ENCODE measurements around the gene SAP30L. TPM values are rescaled to one million over a fixed set of nuclear protein-coding genes. Genes with fewer than 3 reads are reported as not detected.

SAP30L gene
- polyA plus RNA-seq, 1 donor (not counting 4 experiments of a cell fraction or from before 2014, with no cell fraction given): 42.1 TPM

DNA sequence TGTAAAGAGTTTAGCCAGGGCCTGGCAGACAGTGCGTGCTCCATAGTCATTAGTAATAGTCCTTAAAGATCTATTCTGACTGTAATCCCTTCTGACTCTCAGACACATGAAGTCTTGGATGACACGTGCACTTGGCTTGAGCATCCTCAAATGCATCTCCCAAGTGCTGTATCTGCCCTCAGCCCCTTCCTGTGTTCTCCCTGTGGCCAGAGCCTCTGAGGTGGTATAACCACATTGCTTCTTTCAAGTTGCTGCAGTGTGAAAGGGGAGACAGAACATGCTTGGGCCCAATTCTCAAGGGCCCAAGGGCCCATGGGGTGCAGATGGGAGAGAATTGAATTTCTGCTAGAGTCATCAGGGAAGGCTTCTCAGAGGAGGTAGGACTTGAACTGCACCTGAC, 62.3 kb downstream of the SAP30L start:
- Histone ChIP-seq H3K4me2 (ENCODE audit: control insufficient read depth, extremely low read depth, insufficient read depth, low read depth, low read length) (no peak overlapping the region), H2AFZ (ENCODE audit: control insufficient read depth, low read length) (no peak overlapping the region), H3K27ac (ENCODE audit: control insufficient read depth, insufficient read depth, low read length) (no peak overlapping the region), H3K27me3 (ENCODE audit: control insufficient read depth, extremely low read depth, insufficient read depth, low read length) (no peaks in the 10 kb centered on the region), H3K9me3 (ENCODE audit: control insufficient read depth, low read depth, low read length) (no peaks in the 10 kb centered on the region), H3K79me2 (ENCODE audit: control insufficient read depth, insufficient read depth, low read length) (no peaks in the 10 kb centered on the region), H3K9me1 (ENCODE audit: control insufficient read depth, extremely low read depth, insufficient read depth, low read length) (no peaks in the 10 kb centered on the region), H4K20me1 (ENCODE audit: control insufficient read depth, extremely low read depth, insufficient read depth, low read length) (no peaks in the 10 kb centered on the region), H3K4me3 (ENCODE audit: control insufficient read depth in 2 of 3, extremely low read depth in 1 of 3, insufficient read depth in 2 of 3, low read depth in 1 of 3, low read length in 3 of 3) (no peak overlapping the region), H3K9ac (ENCODE audit: control insufficient read depth, extremely low read depth, insufficient read depth, low read length) (no peak overlapping the region), H3K36me3 (ENCODE audit: control insufficient read depth in 2 of 2, extremely low read depth in 1 of 2, insufficient read depth in 2 of 2, low read length in 2 of 2) (no peaks in the 10 kb centered on the region), H3K4me1 (ENCODE audit: control insufficient read depth, extremely low read depth, insufficient read depth, low read length) (no peaks in the 10 kb centered on the region)
- dilution Hi-C loops (cut with MboI; ENCODE audit: extremely low pct_ligation_motif_present, low sequenced_read_pairs): no loop called here
- no peak for TF ChIP-seq EZH2 (IDR thresholded peaks at IDR 0.05; ENCODE audit: low read length)
- TF ChIP-seq, protein P1, sequence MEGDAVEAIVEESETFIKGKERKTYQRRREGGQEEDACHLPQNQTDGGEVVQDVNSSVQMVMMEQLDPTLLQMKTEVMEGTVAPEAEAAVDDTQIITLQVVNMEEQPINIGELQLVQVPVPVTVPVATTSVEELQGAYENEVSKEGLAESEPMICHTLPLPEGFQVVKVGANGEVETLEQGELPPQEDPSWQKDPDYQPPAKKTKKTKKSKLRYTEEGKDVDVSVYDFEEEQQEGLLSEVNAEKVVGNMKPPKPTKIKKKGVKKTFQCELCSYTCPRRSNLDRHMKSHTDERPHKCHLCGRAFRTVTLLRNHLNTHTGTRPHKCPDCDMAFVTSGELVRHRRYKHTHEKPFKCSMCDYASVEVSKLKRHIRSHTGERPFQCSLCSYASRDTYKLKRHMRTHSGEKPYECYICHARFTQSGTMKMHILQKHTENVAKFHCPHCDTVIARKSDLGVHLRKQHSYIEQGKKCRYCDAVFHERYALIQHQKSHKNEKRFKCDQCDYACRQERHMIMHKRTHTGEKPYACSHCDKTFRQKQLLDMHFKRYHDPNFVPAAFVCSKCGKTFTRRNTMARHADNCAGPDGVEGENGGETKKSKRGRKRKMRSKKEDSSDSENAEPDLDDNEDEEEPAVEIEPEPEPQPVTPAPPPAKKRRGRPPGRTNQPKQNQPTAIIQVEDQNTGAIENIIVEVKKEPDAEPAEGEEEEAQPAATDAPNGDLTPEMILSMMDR (optimal IDR thresholded peaks at IDR 0.05 in 1 of 3, IDR thresholded peaks at IDR 0.05 in 1 of 3, conservative IDR thresholded peaks at IDR 0.05 in 1 of 3; ENCODE audit: extremely low read depth in 1 of 3, insufficient read depth in 2 of 3, low read length in 3 of 3): no peak
- no peak for DNase-seq (ENCODE audit: low read depth, low spot score)
- FAIRE-seq: no peak

- no peak for FAIRE-seq
- H3K9ac ChIP-seq (ENCODE audit: control insufficient read depth, extremely low read depth, insufficient read depth, low read length): no peak overlapping the region
- H4K20me1 ChIP-seq (ENCODE audit: control insufficient read depth, extremely low read depth, insufficient read depth, low read length): no peaks in the 10 kb centered on the region
- no peaks in the 10 kb centered on the region for H3K79me2 ChIP-seq (ENCODE audit: control insufficient read depth, insufficient read depth, low read length)
- no peak for DNase-seq (ENCODE audit: low read depth, low spot score)
- TF ChIP-seq, protein P1 (optimal IDR thresholded peaks at IDR 0.05 in 1 of 3, IDR thresholded peaks at IDR 0.05 in 1 of 3, conservative IDR thresholded peaks at IDR 0.05 in 1 of 3; ENCODE audit: extremely low read depth in 1 of 3, insufficient read depth in 2 of 3, low read length in 3 of 3): no peak
- no peak for TF ChIP-seq EZH2 (IDR thresholded peaks at IDR 0.05; ENCODE audit: low read length)
- no peaks in the 10 kb centered on the region for H3K4me1 ChIP-seq (ENCODE audit: control insufficient read depth, extremely low read depth, insufficient read depth, low read length)
- dilution Hi-C loops (cut with MboI; ENCODE audit: extremely low pct_ligation_motif_present, low sequenced_read_pairs): no loop called here
- no peaks in the 10 kb centered on the region for H3K9me1 ChIP-seq (ENCODE audit: control insufficient read depth, extremely low read depth, insufficient read depth, low read length)
- no peak overlapping the region for H3K4me3 ChIP-seq (ENCODE audit: control insufficient read depth in 2 of 3, extremely low read depth in 1 of 3, insufficient read depth in 2 of 3, low read depth in 1 of 3, low read length in 3 of 3)
- no peaks in the 10 kb centered on the region for H3K36me3 ChIP-seq (ENCODE audit: control insufficient read depth in 2 of 2, extremely low read depth in 1 of 2, insufficient read depth in 2 of 2, low read length in 2 of 2)
- no peak overlapping the region for H3K4me2 ChIP-seq (ENCODE audit: control insufficient read depth, extremely low read depth, insufficient read depth, low read depth, low read length)
- no peaks in the 10 kb centered on the region for H3K27me3 ChIP-seq (ENCODE audit: control insufficient read depth, extremely low read depth, insufficient read depth, low read length)
- H3K27ac ChIP-seq (ENCODE audit: control insufficient read depth, insufficient read depth, low read length): no peak overlapping the region
- no peaks in the 10 kb centered on the region for H3K9me3 ChIP-seq (ENCODE audit: control insufficient read depth, low read depth, low read length)
- no peak overlapping the region for H2AFZ ChIP-seq (ENCODE audit: control insufficient read depth, low read length)
Observed at GRCh38 chr5:154509784-154510555, 64.2 kb downstream of the SAP30L start.

Other genes with a start within 250 kb of the SAP30L start
- gene HAND1, start 32.2 kb downstream of the SAP30L start, polyA plus RNA-seq: not detected in 3 replicates

Data from keratinocyte (primary cell).